HEK293 (cell line): Measurements from ENCODE around the gene EIF2S1.

ENCODE experiments used
- KLF16 ChIP-seq: fragments of 450-650 bp; formaldehyde crosslinking; IDR thresholded peaks from 2 replicates; pipeline ENCODE4 v1.5.1; 2017; ENCODE audit warnings: missing biosample characterization, missing genetic modification characterization
- MEIS1 ChIP-seq: sonication (generic); formaldehyde crosslinking; IDR thresholded peaks from 2 replicates; pipeline ENCODE4 v1.8.1; 2022; ENCODE audit warnings: missing genetic modification reagents, mild to moderate bottlenecking, borderline replicate concordance
- PRDM1 ChIP-seq: fragments of 450-650 bp; formaldehyde crosslinking; IDR thresholded peaks from 2 replicates; pipeline ENCODE4; 2016; ENCODE audit warnings: missing biosample characterization, missing genetic modification characterization
- SCRT2 ChIP-seq: fragments of 450-650 bp; formaldehyde crosslinking; IDR thresholded peaks from 2 replicates; pipeline ENCODE4 v1.5.1; 2016; ENCODE audit warnings: missing biosample characterization, missing genetic modification characterization
- ZNF23 ChIP-seq: fragments of 450-650 bp; formaldehyde crosslinking; IDR thresholded peaks from 2 replicates; pipeline ENCODE4 v1.5.1; 2016; ENCODE audit warnings: missing biosample characterization, missing genetic modification characterization, borderline replicate concordance
- ZNF335 ChIP-seq: fragments of 450-650 bp; formaldehyde crosslinking; conservative IDR thresholded peaks from 2 replicates; pipeline ENCODE4 v1.5.1; 2016; ENCODE audit warnings: missing biosample characterization, missing genetic modification characterization
- ZNF423 ChIP-seq: fragments of 450-650 bp; formaldehyde crosslinking; IDR thresholded peaks from 2 replicates; pipeline ENCODE4 v1.5.1; 2016; ENCODE audit warnings: missing biosample characterization, missing genetic modification characterization
- TF ChIP-seq, protein P1 (sequence below): fragments of 450-650 bp; formaldehyde crosslinking; IDR thresholded peaks from 2 replicates; pipeline ENCODE4 v1.5.1; 2016; ENCODE audit warnings: missing biosample characterization, missing genetic modification characterization
- TF ChIP-seq, protein P2 (sequence below): fragments of 450-650 bp; formaldehyde crosslinking; IDR thresholded peaks from 2 replicates; pipeline ENCODE4 v1.5.1; 2016; ENCODE audit warnings: missing biosample characterization, missing genetic modification characterization

DNA sequence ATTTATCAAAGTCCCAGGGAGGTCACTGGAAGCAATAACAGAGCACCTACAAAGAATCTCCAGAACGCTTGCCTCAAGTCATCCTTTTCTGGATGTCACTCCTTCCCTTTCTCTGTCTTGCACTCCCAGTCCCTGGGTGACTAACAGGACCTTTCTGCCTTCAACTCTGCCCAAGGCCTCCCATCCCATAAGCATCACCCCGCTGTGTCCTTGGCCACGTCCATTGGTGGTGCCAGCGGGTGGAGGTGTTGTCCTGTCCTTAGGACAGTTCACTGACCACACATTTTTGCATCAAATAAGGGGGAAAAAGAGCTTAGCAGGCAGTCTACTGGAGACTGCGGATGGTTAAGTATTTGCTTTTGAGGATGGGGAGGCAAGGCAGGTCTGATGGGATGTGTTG, 75.5 kb downstream of the EIF2S1 start:
- TF ChIP-seq, protein P1, sequence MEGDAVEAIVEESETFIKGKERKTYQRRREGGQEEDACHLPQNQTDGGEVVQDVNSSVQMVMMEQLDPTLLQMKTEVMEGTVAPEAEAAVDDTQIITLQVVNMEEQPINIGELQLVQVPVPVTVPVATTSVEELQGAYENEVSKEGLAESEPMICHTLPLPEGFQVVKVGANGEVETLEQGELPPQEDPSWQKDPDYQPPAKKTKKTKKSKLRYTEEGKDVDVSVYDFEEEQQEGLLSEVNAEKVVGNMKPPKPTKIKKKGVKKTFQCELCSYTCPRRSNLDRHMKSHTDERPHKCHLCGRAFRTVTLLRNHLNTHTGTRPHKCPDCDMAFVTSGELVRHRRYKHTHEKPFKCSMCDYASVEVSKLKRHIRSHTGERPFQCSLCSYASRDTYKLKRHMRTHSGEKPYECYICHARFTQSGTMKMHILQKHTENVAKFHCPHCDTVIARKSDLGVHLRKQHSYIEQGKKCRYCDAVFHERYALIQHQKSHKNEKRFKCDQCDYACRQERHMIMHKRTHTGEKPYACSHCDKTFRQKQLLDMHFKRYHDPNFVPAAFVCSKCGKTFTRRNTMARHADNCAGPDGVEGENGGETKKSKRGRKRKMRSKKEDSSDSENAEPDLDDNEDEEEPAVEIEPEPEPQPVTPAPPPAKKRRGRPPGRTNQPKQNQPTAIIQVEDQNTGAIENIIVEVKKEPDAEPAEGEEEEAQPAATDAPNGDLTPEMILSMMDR (tag by site-specific recombination) = no peak
- TF ChIP-seq MEIS1 (CRISPR knock-in tag) = no peak
- no peak for TF ChIP-seq SCRT2 (tag by site-specific recombination)
- no peak for TF ChIP-seq ZNF23
- TF ChIP-seq ZNF335 (tag by site-specific recombination) = no peak
- no peak for TF ChIP-seq KLF16
- TF ChIP-seq PRDM1 (tag by site-specific recombination) = no peak
- TF ChIP-seq, protein P2, sequence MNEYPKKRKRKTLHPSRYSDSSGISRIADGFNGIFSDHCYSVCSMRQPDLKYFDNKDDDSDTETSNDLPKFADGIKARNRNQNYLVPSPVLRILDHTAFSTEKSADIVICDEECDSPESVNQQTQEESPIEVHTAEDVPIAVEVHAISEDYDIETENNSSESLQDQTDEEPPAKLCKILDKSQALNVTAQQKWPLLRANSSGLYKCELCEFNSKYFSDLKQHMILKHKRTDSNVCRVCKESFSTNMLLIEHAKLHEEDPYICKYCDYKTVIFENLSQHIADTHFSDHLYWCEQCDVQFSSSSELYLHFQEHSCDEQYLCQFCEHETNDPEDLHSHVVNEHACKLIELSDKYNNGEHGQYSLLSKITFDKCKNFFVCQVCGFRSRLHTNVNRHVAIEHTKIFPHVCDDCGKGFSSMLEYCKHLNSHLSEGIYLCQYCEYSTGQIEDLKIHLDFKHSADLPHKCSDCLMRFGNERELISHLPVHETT (tag by site-specific recombination) = no peak
- no peak for TF ChIP-seq ZNF423 (tag by site-specific recombination)
